ENCODE measurements around the gene CEACAM7. TPM values are rescaled to one million over a fixed set of nuclear protein-coding genes. Genes with fewer than 3 reads are reported as not detected.

Gene CEACAM7
- total and polyA plus RNA-seq, 7 donors = 0.01 to 0.32 (median 0.15) TPM; not detected in 4

DNA sequence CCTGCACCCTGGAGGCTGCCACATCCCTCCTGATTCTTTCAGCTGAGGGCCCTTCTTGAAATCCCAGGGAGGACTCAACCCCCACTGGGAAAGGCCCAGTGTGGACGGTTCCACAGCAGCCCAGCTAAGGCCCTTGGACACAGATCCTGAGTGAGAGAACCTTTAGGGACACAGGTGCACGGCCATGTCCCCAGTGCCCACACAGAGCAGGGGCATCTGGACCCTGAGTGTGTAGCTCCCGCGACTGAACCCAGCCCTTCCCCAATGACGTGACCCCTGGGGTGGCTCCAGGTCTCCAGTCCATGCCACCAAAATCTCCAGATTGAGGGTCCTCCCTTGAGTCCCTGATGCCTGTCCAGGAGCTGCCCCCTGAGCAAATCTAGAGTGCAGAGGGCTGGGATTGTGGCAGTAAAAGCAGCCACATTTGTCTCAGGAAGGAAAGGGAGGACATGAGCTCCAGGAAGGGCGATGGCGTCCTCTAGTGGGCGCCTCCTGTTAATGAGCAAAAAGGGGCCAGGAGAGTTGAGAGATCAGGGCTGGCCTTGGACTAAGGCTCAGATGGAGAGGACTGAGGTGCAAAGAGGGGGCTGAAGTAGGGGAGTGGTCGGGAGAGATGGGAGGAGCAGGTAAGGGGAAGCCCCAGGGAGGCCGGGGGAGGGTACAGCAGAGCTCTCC, 13.5 kb upstream of the CEACAM7 start:
- intact Hi-C loops (cut with DNase I) = no loop called here
- DNase-seq = no peak
- no peaks in the 10 kb centered on the region for H3K36me3 ChIP-seq (ENCODE audit: insufficient read depth in 1 of 2, low read depth in 1 of 2)
- no peaks in the 10 kb centered on the region for H3K9me3 ChIP-seq
- no peak for ATAC-seq
- no peaks in the 10 kb centered on the region for H3K4me1 ChIP-seq
- 34 to 36% (median 34%) methylated on average over 10 of the region's 10 CpGs for WGBS, 3 donors
- H3K27me3 ChIP-seq (ENCODE audit: insufficient read depth in 3 of 3, low read length in 2 of 3) = peaks cover 0 to 4% (median 0%) of the 10 kb centered on the region in 3 donors
- no peak overlapping the region for H3K27ac ChIP-seq
- no peak overlapping the region for H3K4me3 ChIP-seq
- TF ChIP-seq, protein P1, sequence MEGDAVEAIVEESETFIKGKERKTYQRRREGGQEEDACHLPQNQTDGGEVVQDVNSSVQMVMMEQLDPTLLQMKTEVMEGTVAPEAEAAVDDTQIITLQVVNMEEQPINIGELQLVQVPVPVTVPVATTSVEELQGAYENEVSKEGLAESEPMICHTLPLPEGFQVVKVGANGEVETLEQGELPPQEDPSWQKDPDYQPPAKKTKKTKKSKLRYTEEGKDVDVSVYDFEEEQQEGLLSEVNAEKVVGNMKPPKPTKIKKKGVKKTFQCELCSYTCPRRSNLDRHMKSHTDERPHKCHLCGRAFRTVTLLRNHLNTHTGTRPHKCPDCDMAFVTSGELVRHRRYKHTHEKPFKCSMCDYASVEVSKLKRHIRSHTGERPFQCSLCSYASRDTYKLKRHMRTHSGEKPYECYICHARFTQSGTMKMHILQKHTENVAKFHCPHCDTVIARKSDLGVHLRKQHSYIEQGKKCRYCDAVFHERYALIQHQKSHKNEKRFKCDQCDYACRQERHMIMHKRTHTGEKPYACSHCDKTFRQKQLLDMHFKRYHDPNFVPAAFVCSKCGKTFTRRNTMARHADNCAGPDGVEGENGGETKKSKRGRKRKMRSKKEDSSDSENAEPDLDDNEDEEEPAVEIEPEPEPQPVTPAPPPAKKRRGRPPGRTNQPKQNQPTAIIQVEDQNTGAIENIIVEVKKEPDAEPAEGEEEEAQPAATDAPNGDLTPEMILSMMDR (IDR thresholded peaks at IDR 0.05) = no peak

DNA sequence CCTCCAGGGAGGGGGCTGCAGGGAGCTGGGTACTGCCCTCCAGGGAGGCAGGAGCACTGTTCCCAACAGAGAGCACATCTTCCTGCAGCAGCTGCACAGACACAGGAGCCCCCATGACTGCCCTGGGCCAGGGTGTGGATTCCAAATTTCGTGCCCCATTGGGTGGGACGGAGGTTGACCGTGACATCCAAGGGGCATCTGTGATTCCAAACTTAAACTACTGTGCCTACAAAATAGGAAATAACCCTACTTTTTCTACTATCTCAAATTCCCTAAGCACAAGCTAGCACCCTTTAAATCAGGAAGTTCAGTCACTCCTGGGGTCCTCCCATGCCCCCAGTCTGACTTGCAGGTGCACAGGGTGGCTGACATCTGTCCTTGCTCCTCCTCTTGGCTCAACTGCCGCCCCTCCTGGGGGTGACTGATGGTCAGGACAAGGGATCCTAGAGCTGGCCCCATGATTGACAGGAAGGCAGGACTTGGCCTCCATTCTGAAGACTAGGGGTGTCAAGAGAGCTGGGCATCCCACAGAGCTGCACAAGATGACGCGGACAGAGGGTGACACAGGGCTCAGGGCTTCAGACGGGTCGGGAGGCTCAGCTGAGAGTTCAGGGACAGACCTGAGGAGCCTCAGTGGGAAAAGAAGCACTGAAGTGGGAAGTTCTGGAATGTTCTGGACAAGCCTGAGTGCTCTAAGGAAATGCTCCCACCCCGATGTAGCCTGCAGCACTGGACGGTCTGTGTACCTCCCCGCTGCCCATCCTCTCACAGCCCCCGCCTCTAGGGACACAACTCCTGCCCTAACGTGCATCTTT, 12.5 kb upstream of the CEACAM7 start:
- Histone ChIP-seq H3K9me3 (no peaks in the 10 kb centered on the region), H3K36me3 (ENCODE audit: insufficient read depth in 1 of 2, low read depth in 1 of 2) (no peaks in the 10 kb centered on the region), H3K4me1 (no peaks in the 10 kb centered on the region), H3K27ac (no peak overlapping the region), H3K4me3 (no peak overlapping the region), H3K27me3 (ENCODE audit: insufficient read depth in 3 of 3, low read length in 2 of 3) (no peaks in the 10 kb centered on the region)
- TF ChIP-seq, protein P1 (IDR thresholded peaks at IDR 0.05) = no peak
- WGBS, 3 donors = 60 to 69% (median 65%) methylated on average over 13 of the region's 13 CpGs
- DNase-seq = no peak
- no peak for ATAC-seq
- intact Hi-C loops (cut with DNase I) = no loop called here

DNA sequence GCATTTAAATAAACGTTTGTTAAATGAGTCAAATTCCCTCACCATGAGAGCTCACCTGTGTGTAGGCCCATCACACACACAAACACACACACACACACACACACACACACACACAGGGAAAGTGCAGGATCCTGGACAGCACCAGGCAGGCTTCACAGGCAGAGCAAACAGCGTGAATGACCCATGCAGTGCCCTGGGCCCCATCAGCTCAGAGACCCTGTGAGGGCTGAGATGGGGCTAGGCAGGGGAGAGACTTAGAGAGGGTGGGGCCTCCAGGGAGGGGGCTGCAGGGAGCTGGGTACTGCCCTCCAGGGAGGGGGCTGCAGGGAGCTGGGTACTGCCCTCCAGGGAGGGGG, 11.9 kb upstream of the CEACAM7 start:
- WGBS, 3 donors = 34 to 60% (median 43%) methylated on average over 2 of the region's 2 CpGs
- Histone ChIP-seq H3K36me3 (ENCODE audit: insufficient read depth in 1 of 2, low read depth in 1 of 2) (no peaks in the 10 kb centered on the region), H3K4me1 (no peaks in the 10 kb centered on the region), H3K9me3 (no peaks in the 10 kb centered on the region), H3K27ac (no peak overlapping the region), H3K27me3 (ENCODE audit: insufficient read depth in 3 of 3, low read length in 2 of 3) (no peaks in the 10 kb centered on the region), H3K4me3 (no peak overlapping the region)
- intact Hi-C loops (cut with DNase I) = no loop called here
- ATAC-seq (no peak), DNase-seq (no peak)
- TF ChIP-seq, protein P1 (IDR thresholded peaks at IDR 0.05) = no peak

DNA sequence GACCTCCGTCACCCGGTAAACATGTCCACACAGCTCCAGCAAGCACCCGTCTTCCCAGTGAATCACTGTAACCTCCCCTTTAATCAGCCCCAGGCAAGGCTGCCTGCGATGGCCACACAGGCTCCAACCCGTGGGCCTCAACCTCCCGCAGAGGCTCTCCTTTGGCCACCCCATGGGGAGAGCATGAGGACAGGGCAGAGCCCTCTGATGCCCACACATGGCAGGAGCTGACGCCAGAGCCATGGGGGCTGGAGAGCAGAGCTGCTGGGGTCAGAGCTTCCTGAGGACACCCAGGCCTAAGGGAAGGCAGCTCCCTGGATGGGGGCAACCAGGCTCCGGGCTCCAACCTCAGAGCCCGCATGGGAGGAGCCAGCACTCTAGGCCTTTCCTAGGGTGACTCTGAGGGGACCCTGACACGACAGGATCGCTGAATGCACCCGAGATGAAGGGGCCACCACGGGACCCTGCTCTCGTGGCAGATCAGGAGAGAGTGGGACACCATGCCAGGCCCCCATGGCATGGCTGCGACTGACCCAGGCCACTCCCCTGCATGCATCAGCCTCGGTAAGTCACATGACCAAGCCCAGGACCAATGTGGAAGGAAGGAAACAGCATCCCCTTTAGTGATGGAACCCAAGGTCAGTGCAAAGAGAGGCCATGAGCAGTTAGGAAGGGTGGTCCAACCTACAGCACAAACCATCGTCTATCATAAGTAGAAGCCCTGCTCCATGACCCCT, 11.3 kb upstream of the CEACAM7 start:
- 68 to 74% (median 69%) methylated on average over 17 of the region's 17 CpGs for WGBS, 3 donors
- TF ChIP-seq, protein P1 (IDR thresholded peaks at IDR 0.05) = no peak
- Histone ChIP-seq H3K9me3 (no peaks in the 10 kb centered on the region), H3K4me3 (no peak overlapping the region), H3K27me3 (ENCODE audit: insufficient read depth in 3 of 3, low read length in 2 of 3) (no peaks in the 10 kb centered on the region), H3K36me3 (ENCODE audit: insufficient read depth in 1 of 2, low read depth in 1 of 2) (no peaks in the 10 kb centered on the region), H3K4me1 (no peaks in the 10 kb centered on the region), H3K27ac (no peak overlapping the region)
- ATAC-seq (no peak), DNase-seq (no peak)
- intact Hi-C loops (cut with DNase I) = no loop called here

All from psoas muscle (tissue), 8 donors.